Measurements from ENCODE around the gene TNRC6C. TPM values are rescaled to one million over a fixed set of nuclear protein-coding genes. Genes with fewer than 3 reads are reported as not detected.

Gene TNRC6C
- total RNA-seq, 4 donors from 2014 or later = 4.7 to 9.0 (median 7.6) TPM

DNA sequence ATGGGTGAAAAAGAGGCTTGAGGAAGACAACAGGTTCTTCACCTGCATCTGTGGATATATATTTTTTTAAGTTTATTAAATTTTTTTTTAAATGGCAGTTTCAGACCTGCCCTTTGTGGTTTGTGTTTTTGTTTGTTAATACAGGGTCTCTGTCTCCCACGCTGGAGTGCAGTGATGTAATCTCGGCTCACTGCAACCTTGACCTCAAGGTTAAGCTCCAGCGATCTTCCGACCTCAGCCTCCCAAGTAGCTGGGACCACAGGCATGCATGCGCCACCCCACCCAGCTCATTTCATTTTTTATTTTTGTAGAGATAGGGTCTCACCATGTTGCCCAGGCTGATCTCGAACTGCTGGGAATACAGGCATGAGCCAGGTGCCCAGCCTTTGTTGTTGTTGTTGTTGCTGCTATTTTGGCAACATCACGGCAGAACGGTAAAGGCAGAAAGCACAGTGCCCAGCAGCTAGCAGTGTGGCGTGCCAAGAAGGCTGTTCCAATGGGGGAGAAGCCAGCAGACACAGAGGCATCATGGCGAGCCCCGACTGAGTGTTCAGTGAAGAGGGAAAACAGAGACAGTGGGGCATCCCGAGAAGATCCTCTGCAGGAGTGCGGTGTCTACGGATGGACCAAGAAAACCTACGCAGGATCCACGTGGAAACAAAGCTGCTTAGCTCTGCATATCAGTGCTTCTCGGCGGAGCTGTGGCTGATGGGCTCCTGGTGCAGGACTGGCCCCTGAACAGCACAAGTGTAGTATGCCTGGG lies 150.4 kb downstream of the TNRC6C start:
- Histone ChIP-seq H3K27me3 (no peaks in the 10 kb centered on the region), H3K36me3 (peaks cover 0 to 19% of the 10 kb centered on the region in 2 donors), H3K27ac (peak overlapping the region in 3 of 4 donors; percentile 76 to 85 (median 82)), H3K9me3 (no peaks in the 10 kb centered on the region), H3K4me1 (peaks cover 25 to 31% of the 10 kb centered on the region in 2 donors), H3K4me3 (no peak overlapping the region)
- in situ Hi-C loops (cut with MboI; ENCODE audit: low sequenced_read_pairs in 4 of 4) = no loop called here
- no peak for DNase-seq
- TF ChIP-seq, protein P1, sequence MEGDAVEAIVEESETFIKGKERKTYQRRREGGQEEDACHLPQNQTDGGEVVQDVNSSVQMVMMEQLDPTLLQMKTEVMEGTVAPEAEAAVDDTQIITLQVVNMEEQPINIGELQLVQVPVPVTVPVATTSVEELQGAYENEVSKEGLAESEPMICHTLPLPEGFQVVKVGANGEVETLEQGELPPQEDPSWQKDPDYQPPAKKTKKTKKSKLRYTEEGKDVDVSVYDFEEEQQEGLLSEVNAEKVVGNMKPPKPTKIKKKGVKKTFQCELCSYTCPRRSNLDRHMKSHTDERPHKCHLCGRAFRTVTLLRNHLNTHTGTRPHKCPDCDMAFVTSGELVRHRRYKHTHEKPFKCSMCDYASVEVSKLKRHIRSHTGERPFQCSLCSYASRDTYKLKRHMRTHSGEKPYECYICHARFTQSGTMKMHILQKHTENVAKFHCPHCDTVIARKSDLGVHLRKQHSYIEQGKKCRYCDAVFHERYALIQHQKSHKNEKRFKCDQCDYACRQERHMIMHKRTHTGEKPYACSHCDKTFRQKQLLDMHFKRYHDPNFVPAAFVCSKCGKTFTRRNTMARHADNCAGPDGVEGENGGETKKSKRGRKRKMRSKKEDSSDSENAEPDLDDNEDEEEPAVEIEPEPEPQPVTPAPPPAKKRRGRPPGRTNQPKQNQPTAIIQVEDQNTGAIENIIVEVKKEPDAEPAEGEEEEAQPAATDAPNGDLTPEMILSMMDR (IDR thresholded peaks at IDR 0.05 in 4 of 5, conservative IDR thresholded peaks at IDR 0.05 in 1 of 5) = no peak
- TF ChIP-seq POLR2A (IDR thresholded peaks at IDR 0.05) = no peak
- intact Hi-C loops (cut with DNase I; ENCODE audit: low total_unique reads) = no loop called here
- ATAC-seq = no peak

DNA sequence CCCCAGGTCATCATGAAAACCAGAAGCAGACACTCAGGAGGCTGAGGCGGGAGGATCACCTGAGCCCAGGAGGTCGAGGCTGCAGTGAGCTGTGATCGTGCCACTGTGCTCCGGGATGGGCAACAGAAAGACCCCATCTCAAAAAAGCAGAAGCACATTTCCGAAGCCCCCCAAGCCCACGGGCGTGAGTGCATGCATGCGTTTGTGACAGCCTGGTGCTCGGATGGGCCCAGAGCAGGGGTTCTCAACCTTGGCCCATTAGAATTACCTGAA lies 150.9 kb downstream of the TNRC6C start:
- H3K27me3 ChIP-seq = no peaks in the 10 kb centered on the region
- TF ChIP-seq, protein P1 (IDR thresholded peaks at IDR 0.05 in 4 of 5, conservative IDR thresholded peaks at IDR 0.05 in 1 of 5) = no peak
- no peak for TF ChIP-seq POLR2A (IDR thresholded peaks at IDR 0.05)
- DNase-seq = no peak
- peaks cover 25 to 31% of the 10 kb centered on the region in 2 donors for H3K4me1 ChIP-seq
- H3K9me3 ChIP-seq = no peaks in the 10 kb centered on the region
- H3K36me3 ChIP-seq = peaks cover 0 to 14% of the 10 kb centered on the region in 2 donors
- no peak for ATAC-seq
- in situ Hi-C loops (cut with MboI; ENCODE audit: low sequenced_read_pairs in 4 of 4) (no loop called here), intact Hi-C loops (cut with DNase I; ENCODE audit: low total_unique reads) (no loop called here)
- peak overlapping the region; percentile 76 to 85 (median 82) for H3K27ac ChIP-seq
- H3K4me3 ChIP-seq = no peak overlapping the region

DNA sequence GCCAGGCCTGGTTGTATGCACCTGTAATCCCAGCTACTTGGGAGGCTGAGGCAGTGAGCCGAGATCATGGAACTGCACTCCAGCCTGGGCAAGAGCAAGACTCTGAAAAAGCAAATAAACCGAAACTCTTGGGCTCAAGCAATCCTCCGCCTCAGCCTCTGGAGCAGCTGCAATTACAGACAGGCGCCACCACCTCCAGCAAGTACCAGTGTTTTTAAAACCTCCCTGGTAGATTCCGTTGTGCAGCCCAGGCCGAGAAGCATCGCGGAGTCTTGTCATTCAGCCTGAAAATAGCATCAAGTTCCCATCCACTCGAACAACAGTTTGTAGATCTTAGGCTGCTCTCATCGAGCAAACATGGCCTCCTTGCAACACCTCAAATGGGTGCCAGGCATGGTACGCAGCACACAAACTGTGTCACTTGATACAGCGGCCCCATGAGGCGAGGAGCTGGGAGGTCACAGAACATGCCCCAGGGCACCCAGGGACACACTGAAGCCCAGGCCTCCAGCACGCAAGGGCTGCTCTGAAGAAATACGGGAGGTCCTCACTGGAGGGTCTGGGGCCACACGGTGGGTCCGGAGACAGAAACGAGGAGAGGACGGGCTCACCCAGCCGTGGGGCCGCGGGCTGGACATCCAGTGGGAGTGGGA lies 152.0 kb downstream of the TNRC6C start:
- Histone ChIP-seq H3K27me3 (no peaks in the 10 kb centered on the region), H3K9me3 (no peaks in the 10 kb centered on the region), H3K4me1 (peaks cover 25 to 31% of the 10 kb centered on the region in 2 donors), H3K27ac (peak overlapping the region; percentile 76 to 85 (median 82)), H3K4me3 (no peak overlapping the region), H3K36me3 (peaks cover 0 to 3% of the 10 kb centered on the region in 2 donors)
- no peak for TF ChIP-seq POLR2A (IDR thresholded peaks at IDR 0.05)
- TF ChIP-seq, protein P1 (IDR thresholded peaks at IDR 0.05 in 4 of 5, conservative IDR thresholded peaks at IDR 0.05 in 1 of 5) = no peak
- in situ Hi-C loops (cut with MboI; ENCODE audit: low sequenced_read_pairs in 4 of 4) = loop anchor here in 2 of 4 donors (5.0 to 10.0 kb wide), 3 partner anchors 67 to 134 kb away; partner anchors contain the start of genes AFMID (in 1 of the 2) and TK1 (in 1 of the 2)
- ATAC-seq (peak; percentile 91 to 93), DNase-seq (peak; percentile 73 to 94)
- intact Hi-C loops (cut with DNase I; ENCODE audit: low total_unique reads) = no loop called here

DNA sequence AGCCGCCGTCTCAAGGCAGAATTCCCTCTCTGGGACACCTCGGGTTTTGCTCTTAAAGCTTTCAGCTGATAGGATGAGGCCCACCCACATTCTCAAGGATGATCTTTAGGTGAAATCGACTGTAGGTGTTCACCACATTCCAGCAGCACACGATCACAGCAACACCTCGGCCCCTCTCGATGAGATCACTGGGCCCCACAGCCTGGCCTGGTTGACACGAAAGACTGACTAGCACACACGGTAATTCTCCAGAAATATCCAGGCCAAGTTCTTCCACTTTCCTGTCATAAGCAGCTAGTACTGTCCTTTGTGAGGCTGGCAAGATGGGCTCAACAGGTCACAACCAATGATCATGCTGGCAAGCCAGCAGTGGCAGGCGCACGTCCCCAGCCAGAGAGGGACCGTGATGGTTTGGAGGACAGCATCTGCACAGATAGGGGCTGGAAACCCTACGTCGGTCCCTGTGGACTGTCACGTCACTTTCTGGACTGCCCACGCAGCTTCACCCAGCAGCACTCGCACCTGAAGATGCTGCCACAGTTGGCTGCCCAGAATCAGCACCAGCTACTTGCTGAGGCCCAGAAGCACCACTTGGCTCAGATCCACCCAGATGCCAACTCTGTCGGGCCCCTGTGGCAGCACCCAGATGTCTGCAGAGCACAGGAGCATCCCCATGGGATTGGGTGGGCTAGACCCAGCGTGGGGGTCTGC lies 152.7 kb downstream of the TNRC6C start:
- DNase-seq (no peak), ATAC-seq (peak; percentile 8 to 10)
- Histone ChIP-seq H3K9me3 (no peaks in the 10 kb centered on the region), H3K27ac (peak overlapping the region; percentile 76 to 85 (median 82)), H3K36me3 (no peaks in the 10 kb centered on the region), H3K4me3 (no peak overlapping the region), H3K27me3 (no peaks in the 10 kb centered on the region), H3K4me1 (peaks cover 25 to 31% of the 10 kb centered on the region in 2 donors)
- TF ChIP-seq, protein P1 (IDR thresholded peaks at IDR 0.05 in 4 of 5, conservative IDR thresholded peaks at IDR 0.05 in 1 of 5) = no peak
- no peak for TF ChIP-seq POLR2A (IDR thresholded peaks at IDR 0.05)
- intact Hi-C loops (cut with DNase I; ENCODE audit: low total_unique reads) (no loop called here), in situ Hi-C loops (cut with MboI; ENCODE audit: low sequenced_read_pairs in 4 of 4) (loop anchor here in 2 of 4 donors (5.0 to 10.0 kb wide), 3 partner anchors 66 to 134 kb away; partner anchors contain the start of genes AFMID (in 1 of the 2) and TK1 (in 1 of the 2))
